Endodermal cell (in vitro differentiated cells): ENCODE results near the gene DOCK2. TPM values are rescaled to one million over a fixed set of nuclear protein-coding genes. Genes with fewer than 3 reads are reported as not detected.

ENCODE experiments used
- DNase-seq: peaks from one replicate; pipeline ENCODE4 v3.0.0-alpha.2; 2017
- H3K27ac ChIP-seq: 2 replicates; pipeline ENCODE4 v1.5.1; 2013; ENCODE audit warnings: mild to moderate bottlenecking, low read depth, low read length, moderate library complexity
- H3K27me3 ChIP-seq: 2 replicates; pipeline ENCODE4 v1.6.1; 2013; ENCODE audit warnings: mild to moderate bottlenecking, low read length, moderate library complexity; ENCODE audit not compliant: insufficient read depth, control insufficient read depth, poor library complexity, severe bottlenecking
- H3K36me3 ChIP-seq: 2 replicates; pipeline ENCODE4 v1.7.0; 2013; ENCODE audit warnings: mild to moderate bottlenecking, low read length, moderate library complexity; ENCODE audit not compliant: control insufficient read depth, insufficient read depth
- H3K4me1 ChIP-seq: one replicate; pipeline ENCODE4 v1.7.0; 2013; ENCODE audit warnings: low read length; ENCODE audit not compliant: control insufficient read depth, insufficient read depth
- H3K4me3 ChIP-seq: 2 replicates; pipeline ENCODE4 v1.5.1; 2013; ENCODE audit warnings: mild to moderate bottlenecking, low read length, moderate library complexity
- H3K9ac ChIP-seq: 2 replicates; pipeline ENCODE4 v1.6.1; 2013; ENCODE audit warnings: mild to moderate bottlenecking, low read length, moderate library complexity; ENCODE audit not compliant: poor library complexity, severe bottlenecking; ENCODE audit errors: extremely low read depth
- H3K9me3 ChIP-seq: 2 replicates; pipeline ENCODE4 v1.6.1; 2013; ENCODE audit warnings: mild to moderate bottlenecking, low read length, moderate library complexity; ENCODE audit not compliant: control insufficient read depth
- H3K27ac Mint-ChIP-seq: 2 replicates; pipeline ENCODE4 v1.8.0; 2020; ENCODE audit warnings: mixed read lengths
- H3K27me3 Mint-ChIP-seq: 2 replicates; pipeline ENCODE4 v1.8.0; 2021; ENCODE audit warnings: mild to moderate bottlenecking, mixed read lengths; ENCODE audit not compliant: insufficient read depth
- H3K36me3 Mint-ChIP-seq: 2 replicates; pipeline ENCODE4 v1.8.0; 2020; ENCODE audit warnings: low read depth, mixed read lengths
- H3K4me1 Mint-ChIP-seq: 2 replicates; pipeline ENCODE4 v1.8.0; 2020; ENCODE audit warnings: mixed read lengths
- H3K4me3 Mint-ChIP-seq: 2 replicates; pipeline ENCODE4 v1.8.0; 2020; ENCODE audit warnings: mild to moderate bottlenecking, moderate library complexity, mixed read lengths
- H3K9me3 Mint-ChIP-seq: 2 replicates; pipeline ENCODE4 v1.8.0; 2020; ENCODE audit warnings: mild to moderate bottlenecking, mixed read lengths
- WGBS, 2 experiments: methylation state at CpG; one replicate each; pipeline versions ENCODE4 v1.1.5 to v1.1.7; 2013; ENCODE audit warnings: missing lambda C conversion rate in 2 of 2, mixed read lengths in 1 of 2; ENCODE audit not compliant: insufficient coverage in 1 of 2, insufficient read length in 1 of 2; 5-methylcytosine and 5-hydroxymethylcytosine counted together
- total RNA-seq, 2 donors: library from RNA; stranded (reverse); fragmentation: NEBNext Ultra II Directional in 1 of 2; extraction: Animal tissue kit (Norgen Biotek cat#: 25700) in 1 of 2; gene quantifications; 2 replicates in 1 of 2; 3 replicates in 1 of 2; pipeline ENCODE4 v1.2.1, GENCODE V29; 2021
- TF ChIP-seq, protein P1 (sequence below): fragments of 200-600 bp; sonication (generic); conservative IDR thresholded peaks from 2 replicates; pipeline ENCODE4 v1.5.0; 2021; ENCODE audit warnings: antibody characterized with exemption, mild to moderate bottlenecking

Gene DOCK2
- total RNA-seq, 2 donors from 2014 or later: 2.6 to 3.9 TPM

DNA sequence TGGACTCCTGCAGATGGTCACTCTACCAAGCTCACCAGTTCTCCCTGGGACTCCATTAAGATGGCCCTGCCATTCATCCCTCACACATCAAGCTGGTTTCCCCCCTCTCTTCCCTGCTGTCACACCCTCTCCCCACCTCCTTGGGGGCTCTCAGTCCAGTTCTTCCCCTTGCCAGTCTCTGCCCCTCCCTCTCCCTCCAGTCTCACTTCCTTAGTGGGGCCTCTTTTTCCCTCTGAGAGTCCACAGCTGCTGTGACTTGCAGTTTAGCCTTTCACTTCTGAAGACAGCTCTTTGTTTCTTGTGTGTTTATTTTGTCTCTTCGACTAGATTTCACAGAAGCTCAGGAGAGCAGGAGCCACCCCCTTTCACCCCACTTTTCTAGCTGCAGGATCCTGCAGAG is 10.5 kb downstream of the DOCK2 start:
- H3K27me3 ChIP-seq: no peaks in the 10 kb centered on the region
- H3K4me1 Mint-ChIP-seq: peaks cover 32% of the 10 kb centered on the region
- no peak overlapping the region for H3K9ac ChIP-seq
- H3K9me3 Mint-ChIP-seq: no peaks in the 10 kb centered on the region
- H3K9me3 ChIP-seq: no peaks in the 10 kb centered on the region
- no peaks in the 10 kb centered on the region for H3K36me3 Mint-ChIP-seq
- TF ChIP-seq, protein P1, sequence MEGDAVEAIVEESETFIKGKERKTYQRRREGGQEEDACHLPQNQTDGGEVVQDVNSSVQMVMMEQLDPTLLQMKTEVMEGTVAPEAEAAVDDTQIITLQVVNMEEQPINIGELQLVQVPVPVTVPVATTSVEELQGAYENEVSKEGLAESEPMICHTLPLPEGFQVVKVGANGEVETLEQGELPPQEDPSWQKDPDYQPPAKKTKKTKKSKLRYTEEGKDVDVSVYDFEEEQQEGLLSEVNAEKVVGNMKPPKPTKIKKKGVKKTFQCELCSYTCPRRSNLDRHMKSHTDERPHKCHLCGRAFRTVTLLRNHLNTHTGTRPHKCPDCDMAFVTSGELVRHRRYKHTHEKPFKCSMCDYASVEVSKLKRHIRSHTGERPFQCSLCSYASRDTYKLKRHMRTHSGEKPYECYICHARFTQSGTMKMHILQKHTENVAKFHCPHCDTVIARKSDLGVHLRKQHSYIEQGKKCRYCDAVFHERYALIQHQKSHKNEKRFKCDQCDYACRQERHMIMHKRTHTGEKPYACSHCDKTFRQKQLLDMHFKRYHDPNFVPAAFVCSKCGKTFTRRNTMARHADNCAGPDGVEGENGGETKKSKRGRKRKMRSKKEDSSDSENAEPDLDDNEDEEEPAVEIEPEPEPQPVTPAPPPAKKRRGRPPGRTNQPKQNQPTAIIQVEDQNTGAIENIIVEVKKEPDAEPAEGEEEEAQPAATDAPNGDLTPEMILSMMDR: no peak
- H3K4me3 ChIP-seq: no peak overlapping the region
- H3K27ac ChIP-seq: no peak overlapping the region
- H3K36me3 ChIP-seq: no peaks in the 10 kb centered on the region
- peaks cover 3% of the 10 kb centered on the region for H3K4me1 ChIP-seq
- no peak for DNase-seq
- no peak overlapping the region for H3K4me3 Mint-ChIP-seq
- H3K27ac Mint-ChIP-seq: no peak overlapping the region
- H3K27me3 Mint-ChIP-seq: peaks cover 10% of the 10 kb centered on the region
- 100% methylated on average over 1 of the region's 1 CpG; no CpG with 5 or more reads in 1 of the 2 experiments for WGBS, 2 experiments

DNA sequence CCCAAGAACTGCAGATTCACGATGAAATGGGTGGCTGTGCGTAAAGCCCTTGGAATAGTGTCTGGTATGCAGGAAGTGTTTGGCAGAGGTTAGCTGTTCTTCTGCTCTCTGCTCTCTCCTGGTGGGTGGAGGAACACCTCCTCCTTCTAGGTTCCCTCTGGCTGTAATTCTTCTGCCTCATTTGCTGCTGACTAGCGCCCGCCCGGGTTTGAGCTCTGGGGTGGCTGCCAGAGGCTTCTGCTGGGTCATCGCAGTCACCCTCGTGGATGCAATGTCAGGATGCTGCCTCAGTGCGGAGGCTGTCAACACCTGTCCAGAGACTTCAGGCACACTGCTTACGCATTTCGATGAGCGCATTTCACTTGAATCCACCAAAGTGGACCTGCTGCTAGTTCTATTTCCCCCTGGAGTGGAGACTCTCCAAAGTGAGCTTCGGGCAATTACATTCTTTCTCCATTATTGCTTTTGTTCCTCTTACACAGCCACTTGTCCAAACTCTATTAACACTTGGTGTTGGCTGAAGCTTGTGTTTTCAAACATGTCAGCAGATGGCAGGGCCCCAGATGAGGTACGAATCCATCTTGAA is 11.7 kb downstream of the DOCK2 start:
- no peak overlapping the region for H3K9ac ChIP-seq
- no peak overlapping the region for H3K4me3 ChIP-seq
- H3K36me3 Mint-ChIP-seq: no peaks in the 10 kb centered on the region
- 91 to 96% methylated on average over 10 to 13 of the region's 13 CpGs for WGBS, 2 experiments
- no peak overlapping the region for H3K4me3 Mint-ChIP-seq
- peaks cover 3% of the 10 kb centered on the region for H3K4me1 ChIP-seq
- no peaks in the 10 kb centered on the region for H3K36me3 ChIP-seq
- no peak overlapping the region for H3K27ac ChIP-seq
- no peaks in the 10 kb centered on the region for H3K9me3 Mint-ChIP-seq
- peaks cover 10% of the 10 kb centered on the region for H3K27me3 Mint-ChIP-seq
- TF ChIP-seq, protein P1: peak; percentile 58
- no peaks in the 10 kb centered on the region for H3K27me3 ChIP-seq
- no peak overlapping the region for H3K27ac Mint-ChIP-seq
- DNase-seq: peak; percentile 60
- H3K4me1 Mint-ChIP-seq: peaks cover 28% of the 10 kb centered on the region
- H3K9me3 ChIP-seq: no peaks in the 10 kb centered on the region

- H3K4me3 ChIP-seq: no peak overlapping the region
- H3K36me3 ChIP-seq: no peaks in the 10 kb centered on the region
- DNase-seq: no peak
- H3K27ac ChIP-seq: no peak overlapping the region
- H3K27me3 ChIP-seq: no peaks in the 10 kb centered on the region
- Mint-ChIP-seq H3K27ac (no peak overlapping the region), H3K4me1 (peaks cover 28% of the 10 kb centered on the region), H3K9me3 (no peaks in the 10 kb centered on the region), H3K36me3 (no peaks in the 10 kb centered on the region), H3K4me3 (no peak overlapping the region), H3K27me3 (peaks cover 7% of the 10 kb centered on the region)
- peaks cover 3% of the 10 kb centered on the region for H3K4me1 ChIP-seq
- 90 to 92% methylated on average over 2 to 7 of the region's 7 CpGs for WGBS, 2 experiments
- TF ChIP-seq, protein P1: no peak
- H3K9ac ChIP-seq: no peak overlapping the region
- no peaks in the 10 kb centered on the region for H3K9me3 ChIP-seq
These were observed 12.4 kb downstream of the DOCK2 start for GRCh38 chr5:169649486-169649885.
